ENCODE data around the gene DAZAP1. TPM values are rescaled to one million over a fixed set of nuclear protein-coding genes. Genes with fewer than 3 reads are reported as not detected.

Gene DAZAP1
- polyA plus RNA-seq, 1 donor (not counting 4 experiments of a cell fraction or from before 2014, with no cell fraction given) = 99.2 TPM

DNA sequence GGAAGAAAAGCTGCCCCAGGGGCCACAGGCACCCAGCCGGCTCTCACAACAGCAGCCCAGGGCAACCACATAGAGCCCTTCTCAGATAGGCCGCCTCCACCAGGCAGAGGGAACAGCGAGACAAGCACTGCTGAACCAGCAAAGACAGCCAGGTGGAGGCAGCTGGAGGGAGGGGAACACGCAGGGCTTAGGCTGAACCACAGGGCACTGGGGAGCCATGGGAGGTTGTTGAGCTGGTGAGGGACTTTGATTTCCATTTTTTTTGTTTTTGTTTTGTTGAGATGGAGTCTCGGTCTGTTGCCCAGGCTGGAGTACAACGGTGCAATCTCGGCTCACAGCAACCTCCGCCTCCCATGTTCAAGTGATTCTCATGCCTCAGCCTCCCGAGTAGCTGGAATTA lies 9.5 kb upstream of the DAZAP1 start:
- no peaks in the 10 kb centered on the region for H4K20me1 ChIP-seq (ENCODE audit: control insufficient read depth, extremely low read depth, insufficient read depth, low read length)
- H3K9me1 ChIP-seq (ENCODE audit: control insufficient read depth, extremely low read depth, insufficient read depth, low read length) = no peaks in the 10 kb centered on the region
- no peak overlapping the region for H3K9ac ChIP-seq (ENCODE audit: control insufficient read depth, extremely low read depth, insufficient read depth, low read length)
- peaks cover 18% of the 10 kb centered on the region for H3K27me3 ChIP-seq (ENCODE audit: control insufficient read depth, extremely low read depth, insufficient read depth, low read length)
- H3K4me2 ChIP-seq (ENCODE audit: control insufficient read depth, extremely low read depth, insufficient read depth, low read depth, low read length) = no peak overlapping the region
- H3K4me3 ChIP-seq (ENCODE audit: control insufficient read depth in 2 of 3, extremely low read depth in 1 of 3, insufficient read depth in 2 of 3, low read depth in 1 of 3, low read length in 3 of 3) = no peak overlapping the region
- H2AFZ ChIP-seq (ENCODE audit: control insufficient read depth, low read length) = no peak overlapping the region
- FAIRE-seq (no peak), DNase-seq (ENCODE audit: low read depth, low spot score) (no peak)
- peaks cover 34% of the 10 kb centered on the region for H3K4me1 ChIP-seq (ENCODE audit: control insufficient read depth, extremely low read depth, insufficient read depth, low read length)
- no peaks in the 10 kb centered on the region for H3K9me3 ChIP-seq (ENCODE audit: control insufficient read depth, low read depth, low read length)
- H3K27ac ChIP-seq (ENCODE audit: control insufficient read depth, insufficient read depth, low read length) = no peak overlapping the region
- H3K36me3 ChIP-seq (ENCODE audit: control insufficient read depth in 2 of 2, extremely low read depth in 1 of 2, insufficient read depth in 2 of 2, low read length in 2 of 2) = peaks cover 0 to 2% of the 10 kb centered on the region in 2 experiments
- H3K79me2 ChIP-seq (ENCODE audit: control insufficient read depth, insufficient read depth, low read length) = no peaks in the 10 kb centered on the region
- no peak for TF ChIP-seq CTCF (optimal IDR thresholded peaks at IDR 0.05 in 1 of 3, IDR thresholded peaks at IDR 0.05 in 1 of 3, conservative IDR thresholded peaks at IDR 0.05 in 1 of 3; ENCODE audit: extremely low read depth in 1 of 3, insufficient read depth in 2 of 3, low read length in 3 of 3)
- dilution Hi-C loops (cut with MboI; ENCODE audit: extremely low pct_ligation_motif_present, low sequenced_read_pairs) = no loop called here

- dilution Hi-C loops (cut with MboI; ENCODE audit: extremely low pct_ligation_motif_present, low sequenced_read_pairs) = no loop called here
- H2AFZ ChIP-seq (ENCODE audit: control insufficient read depth, low read length) = no peak overlapping the region
- H3K27ac ChIP-seq (ENCODE audit: control insufficient read depth, insufficient read depth, low read length) = no peak overlapping the region
- DNase-seq (ENCODE audit: low read depth, low spot score) = no peak
- TF ChIP-seq EZH2 (IDR thresholded peaks at IDR 0.05; ENCODE audit: low read length) = no peak
- no peak for TF ChIP-seq CTCF (optimal IDR thresholded peaks at IDR 0.05 in 1 of 3, IDR thresholded peaks at IDR 0.05 in 1 of 3, conservative IDR thresholded peaks at IDR 0.05 in 1 of 3; ENCODE audit: extremely low read depth in 1 of 3, insufficient read depth in 2 of 3, low read length in 3 of 3)
- H3K27me3 ChIP-seq (ENCODE audit: control insufficient read depth, extremely low read depth, insufficient read depth, low read length) = peaks cover 18% of the 10 kb centered on the region
- no peaks in the 10 kb centered on the region for H3K36me3 ChIP-seq (ENCODE audit: control insufficient read depth in 2 of 2, extremely low read depth in 1 of 2, insufficient read depth in 2 of 2, low read length in 2 of 2)
- no peaks in the 10 kb centered on the region for H3K9me3 ChIP-seq (ENCODE audit: control insufficient read depth, low read depth, low read length)
- H3K79me2 ChIP-seq (ENCODE audit: control insufficient read depth, insufficient read depth, low read length) = no peaks in the 10 kb centered on the region
- FAIRE-seq = no peak
- H3K9me1 ChIP-seq (ENCODE audit: control insufficient read depth, extremely low read depth, insufficient read depth, low read length) = no peaks in the 10 kb centered on the region
- no peak overlapping the region for H3K4me2 ChIP-seq (ENCODE audit: control insufficient read depth, extremely low read depth, insufficient read depth, low read depth, low read length)
- no peaks in the 10 kb centered on the region for H4K20me1 ChIP-seq (ENCODE audit: control insufficient read depth, extremely low read depth, insufficient read depth, low read length)
- H3K4me3 ChIP-seq (ENCODE audit: control insufficient read depth in 2 of 3, extremely low read depth in 1 of 3, insufficient read depth in 2 of 3, low read depth in 1 of 3, low read length in 3 of 3) = no peak overlapping the region
- H3K4me1 ChIP-seq (ENCODE audit: control insufficient read depth, extremely low read depth, insufficient read depth, low read length) = peaks cover 35% of the 10 kb centered on the region
- H3K9ac ChIP-seq (ENCODE audit: control insufficient read depth, extremely low read depth, insufficient read depth, low read length) = no peak overlapping the region
These were observed 8.3 kb upstream of the DAZAP1 start for GRCh38 chr19:1399079-1399478.

Measured in keratinocyte (primary cell).